CD14-positive monocyte (primary cell): ENCODE data around the gene RPP14. TPM values are rescaled to one million over a fixed set of nuclear protein-coding genes. Genes with fewer than 3 reads are reported as not detected.
A peak's percentile ranks its signal among the peaks of the same experiment; 100 is the strongest.

Experiments used
- DNase-seq, 3 donors: peaks; one replicate each; pipeline ENCODE4 v3.0.0-alpha.2; 2011 to 2022
- H2AFZ ChIP-seq: 2 replicates; pipeline ENCODE4 v1.6.0; 2012; ENCODE audit warnings: mild to moderate bottlenecking, low read depth, low read length, inconsistent platforms; ENCODE audit not compliant: insufficient read depth, poor library complexity, severe bottlenecking
- H3K27ac ChIP-seq, 2 donors: 1 replicate in 1 of 2; 2 replicates in 1 of 2; pipeline ENCODE4 v1.5.1; 2012 to 2013; ENCODE audit warnings: low read length in 2 of 2, control low read depth in 1 of 2, inconsistent platforms in 1 of 2, low read depth in 1 of 2, mild to moderate bottlenecking in 1 of 2
- H3K27me3 ChIP-seq, 2 donors: one replicate each; pipeline versions ENCODE4 v1.6.0 to v1.6.1; 2011 to 2013; ENCODE audit warnings: low read length in 2 of 2; ENCODE audit not compliant: control insufficient read depth in 2 of 2, insufficient read depth in 2 of 2
- H3K36me3 ChIP-seq, 2 donors: replicated peaks in 1 of 2; 1 replicate in 1 of 2; 2 replicates in 1 of 2; pipeline versions ENCODE4 v1.5.1 to v1.6.1; 2012 to 2013; ENCODE audit warnings: low read length in 2 of 2, control low read depth in 1 of 2, inconsistent platforms in 1 of 2, mild to moderate bottlenecking in 1 of 2; ENCODE audit not compliant: insufficient read depth in 2 of 2, control insufficient read depth in 1 of 2
- H3K4me1 ChIP-seq, 2 donors: 1 replicate in 1 of 2; 2 replicates in 1 of 2; pipeline versions ENCODE4 v1.5.1 to v1.6.1; 2012 to 2013; ENCODE audit warnings: low read length in 2 of 2, control low read depth in 1 of 2, inconsistent platforms in 1 of 2, mild to moderate bottlenecking in 1 of 2, moderate library complexity in 1 of 2; ENCODE audit not compliant: insufficient read depth in 2 of 2, control insufficient read depth in 1 of 2
- H3K4me2 ChIP-seq: replicated peaks from 2 replicates; pipeline ENCODE3; 2012; ENCODE audit warnings: low read length, moderate library complexity, mild to moderate bottlenecking; ENCODE audit not compliant: poor library complexity, severe bottlenecking; ENCODE audit errors: extremely low read depth
- H3K4me3 ChIP-seq, 3 experiments: fragments of 200-600 bp in 1 of 3; sonication (generic) in 1 of 3; replicated peaks in 1 of 3; 1 replicate in 2 of 3; 2 replicates in 1 of 3; pipeline ENCODE4 v1.5.1; 2011 to 2013; ENCODE audit warnings: low read length in 3 of 3, mild to moderate bottlenecking in 3 of 3, control low read depth in 2 of 3, low read depth in 2 of 3, inconsistent platforms in 1 of 3, moderate library complexity in 1 of 3
- H3K79me2 ChIP-seq: 2 replicates; pipeline ENCODE4 v1.6.0; 2012; ENCODE audit warnings: mild to moderate bottlenecking, control low read depth, inconsistent platforms, low read length, moderate library complexity; ENCODE audit not compliant: insufficient read depth
- H3K9ac ChIP-seq: 2 replicates; pipeline ENCODE4 v1.6.0; 2017; ENCODE audit warnings: low read length, mild to moderate bottlenecking; ENCODE audit not compliant: insufficient read depth, poor library complexity, severe bottlenecking
- H3K9me3 ChIP-seq, 2 donors: replicated peaks in 1 of 2; 1 replicate in 1 of 2; 2 replicates in 1 of 2; pipeline versions ENCODE4 v1.5.1 to v1.6.1; 2012 to 2013; ENCODE audit warnings: low read length in 2 of 2, control low read depth in 1 of 2; ENCODE audit not compliant: control insufficient read depth in 1 of 2, insufficient read depth in 1 of 2
- H4K20me1 ChIP-seq: 2 replicates; pipeline ENCODE4 v1.6.0; 2012; ENCODE audit warnings: mild to moderate bottlenecking, low read length, control low read depth, moderate library complexity; ENCODE audit not compliant: insufficient read depth
- H3K27ac Mint-ChIP-seq, 7 donors: one replicate each; pipeline ENCODE4 v1.8.0; 2020; ENCODE audit warnings: mild to moderate bottlenecking in 7 of 7, mixed read lengths in 7 of 7, moderate library complexity in 6 of 7, inconsistent platforms in 2 of 7
- H3K27me3 Mint-ChIP-seq, 3 donors: one replicate each; pipeline ENCODE4 v1.8.0; 2021 to 2022; ENCODE audit warnings: low read depth in 3 of 3, mild to moderate bottlenecking in 3 of 3, mixed read lengths in 3 of 3, moderate library complexity in 3 of 3, inconsistent platforms in 1 of 3
- H3K36me3 Mint-ChIP-seq, 2 donors: one replicate each; pipeline ENCODE4 v1.8.0; 2020; ENCODE audit warnings: mixed read lengths in 2 of 2, inconsistent platforms in 1 of 2, mild to moderate bottlenecking in 1 of 2
- H3K4me1 Mint-ChIP-seq: one replicate; pipeline ENCODE4 v1.8.0; 2020; ENCODE audit warnings: mild to moderate bottlenecking, mixed read lengths
- H3K4me3 Mint-ChIP-seq, 2 donors: one replicate each; pipeline ENCODE4 v1.8.0; 2020; ENCODE audit warnings: mild to moderate bottlenecking in 2 of 2, mixed read lengths in 2 of 2, moderate library complexity in 1 of 2
- H3K9me3 Mint-ChIP-seq, 7 donors: one replicate each; pipeline ENCODE4 v1.8.0; 2020 to 2022; ENCODE audit warnings: mixed read lengths in 7 of 7, mild to moderate bottlenecking in 6 of 7, moderate library complexity in 6 of 7, inconsistent platforms in 2 of 7
- WGBS: methylation state at CpG from one replicate; pipeline ENCODE4 v1.1.5; 2013; ENCODE audit warnings: missing lambda C conversion rate; ENCODE audit not compliant: insufficient coverage; 5-methylcytosine and 5-hydroxymethylcytosine counted together
- intact Hi-C, 2 donors: fragments of 100-400 bp; cut with micrococcal nuclease; formaldehyde crosslinking; loops; one replicate each; pipeline versions ENCODE4 v1.15.0 to v1.15.1; 2023
- polyA plus RNA-seq, 3 donors: library from polyadenylated mRNA; depleted of rRNA in 1 of 3; unstranded in 2 of 3; stranded (reverse) in 1 of 3; fragments of 300-500 nt in 2 of 3; fragments of >200 nt in 1 of 3; fragmentation: Illumina TruSeq in 2 of 3; gene quantifications; 1 replicate in 2 of 3; 2 replicates in 1 of 3; pipeline ENCODE4 v1.2.3, GENCODE V29; 2012 to 2021
- TF ChIP-seq, protein P1 (sequence below): fragments of 200-600 bp; IDR thresholded peaks from one replicate; pipeline ENCODE4 v1.8.0; 2022; ENCODE audit warnings: antibody characterized with exemption, mild to moderate bottlenecking

The RPP14 gene
- polyA plus RNA-seq, 3 donors = 3.5 to 8.8 (median 6.6) TPM

DNA sequence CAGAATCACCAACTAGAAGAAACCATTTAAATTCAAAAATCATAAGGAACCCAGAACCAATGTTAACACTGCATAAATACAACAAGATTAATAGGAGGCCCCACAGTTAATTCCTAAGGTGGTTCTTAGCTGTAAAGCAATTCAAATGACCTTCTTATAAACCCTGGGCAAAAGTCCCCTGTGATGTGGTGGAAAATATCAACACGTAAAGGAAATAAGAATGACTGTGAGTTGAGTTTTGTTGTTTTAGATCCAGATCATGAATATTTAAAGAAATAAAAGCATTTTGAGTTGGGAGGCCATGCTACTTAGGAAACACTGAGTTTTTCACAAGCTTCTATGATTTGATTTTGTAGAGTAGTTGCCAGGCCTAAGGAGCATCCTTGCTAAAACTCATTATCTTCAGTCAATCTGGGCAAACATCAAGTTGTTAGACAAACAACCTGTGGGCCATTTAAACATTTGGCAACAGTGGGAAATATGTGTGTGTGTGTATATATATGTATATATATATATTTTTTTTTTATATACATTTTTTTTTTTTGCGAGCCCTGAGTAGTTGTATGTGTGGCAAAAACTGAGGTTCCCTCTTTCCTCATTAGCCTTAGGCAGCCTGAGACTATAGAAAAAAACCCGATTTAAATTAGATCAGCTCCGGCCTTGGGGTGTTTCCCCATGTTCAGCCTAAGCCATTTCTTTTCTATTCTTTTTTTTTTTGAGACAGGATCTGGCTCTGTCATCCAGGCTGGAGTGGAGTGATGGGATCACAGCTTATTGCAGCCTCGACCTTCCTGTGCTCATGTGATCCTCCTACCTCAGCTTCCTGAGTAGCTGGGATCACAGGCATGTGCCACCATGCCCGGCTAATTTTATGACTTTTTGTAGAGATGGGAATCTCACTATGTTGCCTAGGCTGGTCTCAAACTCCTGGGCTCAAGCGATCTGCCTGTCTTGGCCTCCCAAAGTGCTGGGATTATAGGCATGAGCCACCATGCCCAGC is 18.6 kb downstream of the RPP14 start:
- H3K36me3 Mint-ChIP-seq = peaks cover 3% of the 10 kb centered on the region in 2 donors
- no peak for DNase-seq
- peaks cover 0 to 3% of the 10 kb centered on the region in 2 donors for H3K36me3 ChIP-seq
- no peak overlapping the region for H3K27ac ChIP-seq
- intact Hi-C loops = loop anchor here in 1 of 2 donors (5.0 to 10.0 kb wide), 2 partner anchors 88 to 210 kb away; partner anchors contain the start of gene ACOX2
- H3K27me3 Mint-ChIP-seq = peaks cover 0 to 2% (median 0%) of the 10 kb centered on the region in 3 donors
- no peak overlapping the region for H2AFZ ChIP-seq
- TF ChIP-seq, protein P1, sequence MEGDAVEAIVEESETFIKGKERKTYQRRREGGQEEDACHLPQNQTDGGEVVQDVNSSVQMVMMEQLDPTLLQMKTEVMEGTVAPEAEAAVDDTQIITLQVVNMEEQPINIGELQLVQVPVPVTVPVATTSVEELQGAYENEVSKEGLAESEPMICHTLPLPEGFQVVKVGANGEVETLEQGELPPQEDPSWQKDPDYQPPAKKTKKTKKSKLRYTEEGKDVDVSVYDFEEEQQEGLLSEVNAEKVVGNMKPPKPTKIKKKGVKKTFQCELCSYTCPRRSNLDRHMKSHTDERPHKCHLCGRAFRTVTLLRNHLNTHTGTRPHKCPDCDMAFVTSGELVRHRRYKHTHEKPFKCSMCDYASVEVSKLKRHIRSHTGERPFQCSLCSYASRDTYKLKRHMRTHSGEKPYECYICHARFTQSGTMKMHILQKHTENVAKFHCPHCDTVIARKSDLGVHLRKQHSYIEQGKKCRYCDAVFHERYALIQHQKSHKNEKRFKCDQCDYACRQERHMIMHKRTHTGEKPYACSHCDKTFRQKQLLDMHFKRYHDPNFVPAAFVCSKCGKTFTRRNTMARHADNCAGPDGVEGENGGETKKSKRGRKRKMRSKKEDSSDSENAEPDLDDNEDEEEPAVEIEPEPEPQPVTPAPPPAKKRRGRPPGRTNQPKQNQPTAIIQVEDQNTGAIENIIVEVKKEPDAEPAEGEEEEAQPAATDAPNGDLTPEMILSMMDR = no peak
- H3K27ac Mint-ChIP-seq = peak overlapping the region in 2 of 7 donors; percentile 10 to 11
- H3K4me2 ChIP-seq = no peak overlapping the region
- H3K4me3 ChIP-seq = no peak overlapping the region
- 67% methylated on average over 3 of the region's 7 CpGs for WGBS
- no peak overlapping the region for H3K4me3 Mint-ChIP-seq
- H3K27me3 ChIP-seq = no peaks in the 10 kb centered on the region
- H3K9me3 Mint-ChIP-seq = no peaks in the 10 kb centered on the region
- H4K20me1 ChIP-seq = peaks cover 13% of the 10 kb centered on the region
- H3K9me3 ChIP-seq = no peaks in the 10 kb centered on the region
- H3K4me1 ChIP-seq = no peaks in the 10 kb centered on the region
- H3K9ac ChIP-seq = no peak overlapping the region
- H3K4me1 Mint-ChIP-seq = peaks cover 5% of the 10 kb centered on the region
- no peaks in the 10 kb centered on the region for H3K79me2 ChIP-seq

DNA sequence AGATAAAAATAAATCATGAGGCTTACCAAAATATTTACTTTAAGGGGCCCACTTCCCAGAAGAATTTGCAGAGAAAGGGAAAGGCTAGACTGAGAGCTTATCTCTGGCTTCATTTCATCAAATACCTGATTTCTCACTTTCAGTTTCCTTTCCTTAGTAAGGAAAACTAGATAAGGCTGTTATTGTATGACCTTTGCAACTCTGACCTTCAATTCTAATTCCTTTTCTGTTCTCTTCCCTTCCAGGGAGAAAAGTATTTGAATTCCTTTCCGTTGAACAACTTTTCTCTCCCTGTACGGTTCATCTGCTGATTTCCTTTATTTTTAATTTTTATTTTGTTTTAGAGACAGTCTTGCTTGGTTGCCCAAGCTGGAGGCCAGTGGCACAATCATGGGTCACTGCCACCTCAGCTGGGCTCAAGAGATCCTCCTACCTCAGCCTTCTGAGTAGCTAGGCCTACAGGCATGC is 19.5 kb downstream of the RPP14 start:
- WGBS = no CpG with 5 or more reads among the region's 2 CpGs
- no peak overlapping the region for H2AFZ ChIP-seq
- no peaks in the 10 kb centered on the region for H3K9me3 ChIP-seq
- H3K4me1 ChIP-seq = no peaks in the 10 kb centered on the region
- Mint-ChIP-seq H3K9me3 (no peaks in the 10 kb centered on the region), H3K27ac (peak overlapping the region in 1 of 7 donors; percentile 9), H3K27me3 (peaks cover 0 to 2% (median 0%) of the 10 kb centered on the region in 3 donors), H3K4me1 (peaks cover 6% of the 10 kb centered on the region), H3K4me3 (no peak overlapping the region), H3K36me3 (no peaks in the 10 kb centered on the region)
- no peaks in the 10 kb centered on the region for H3K36me3 ChIP-seq
- no peak overlapping the region for H3K4me3 ChIP-seq
- H4K20me1 ChIP-seq = peaks cover 13% of the 10 kb centered on the region
- H3K79me2 ChIP-seq = no peaks in the 10 kb centered on the region
- no peak overlapping the region for H3K27ac ChIP-seq
- DNase-seq = no peak
- intact Hi-C loops = loop anchor here in 1 of 2 donors (10.0 kb wide), 1 partner anchor 209 kb away; the partner anchor contains the start of gene ACOX2
- no peak overlapping the region for H3K4me2 ChIP-seq
- no peak overlapping the region for H3K9ac ChIP-seq
- H3K27me3 ChIP-seq = no peaks in the 10 kb centered on the region
- TF ChIP-seq, protein P1 = no peak
